Karpas-422 (cell line): ENCODE results near the gene PAEP. TPM values are rescaled to one million over a fixed set of nuclear protein-coding genes. Genes with fewer than 3 reads are reported as not detected.
A peak's percentile ranks its signal among the peaks of the same experiment; 100 is the strongest.

Source experiments
- DNase-seq: peaks from one replicate; pipeline ENCODE4 v3.0.0-alpha.2; 2015
- H2AFZ ChIP-seq: fragments of 200-600 bp; sonication (generic); 2 replicates; pipeline ENCODE4 v1.6.1; 2014; ENCODE audit warnings: antibody characterized with exemption, low read length, mixed read lengths
- H3K27ac ChIP-seq: fragments of 200-600 bp; sonication (generic); 2 replicates; pipeline ENCODE4 v1.5.1; 2014; ENCODE audit warnings: mild to moderate bottlenecking, low read length, moderate library complexity
- H3K27me3 ChIP-seq: fragments of 200-600 bp; sonication (generic); 2 replicates; pipeline ENCODE4 v1.6.1; 2014; ENCODE audit warnings: low read length, mixed read lengths
- H3K36me3 ChIP-seq: fragments of 200-600 bp; sonication (generic); 2 replicates; pipeline ENCODE4 v1.6.1; 2014; ENCODE audit warnings: low read length, mixed read lengths; ENCODE audit not compliant: insufficient read depth
- H3K4me1 ChIP-seq: fragments of 200-600 bp; sonication (generic); 2 replicates; pipeline ENCODE4 v1.6.1; 2014; ENCODE audit warnings: mild to moderate bottlenecking, low read length, mixed read lengths
- H3K4me2 ChIP-seq: fragments of 200-600 bp; sonication (generic); 2 replicates; pipeline ENCODE4 v1.6.1; 2014; ENCODE audit warnings: low read length, low read depth, mild to moderate bottlenecking; ENCODE audit not compliant: poor library complexity, severe bottlenecking
- H3K4me3 ChIP-seq: fragments of 200-600 bp; sonication (generic); 2 replicates; pipeline ENCODE4 v1.5.1; 2014; ENCODE audit warnings: mild to moderate bottlenecking, antibody characterized with exemption, low read length, mixed read lengths
- H3K79me2 ChIP-seq: fragments of 200-600 bp; sonication (generic); 2 replicates; pipeline ENCODE4 v1.6.1; 2014; ENCODE audit warnings: mild to moderate bottlenecking, low read length, mixed read lengths
- H3K9ac ChIP-seq: fragments of 200-600 bp; sonication (generic); 2 replicates; pipeline ENCODE4 v1.6.0; 2014; ENCODE audit warnings: low read length
- H3K9me2 ChIP-seq: fragments of 200-600 bp; sonication (generic), shearing (Covaris generic); replicated peaks from 2 replicates; pipeline ENCODE4 v1.6.0; 2014; ENCODE audit warnings: mild to moderate bottlenecking, low read length, moderate library complexity; ENCODE audit not compliant: insufficient read depth
- H3K9me3 ChIP-seq: fragments of 300-700, 200-600 bp; sonication (generic); 2 replicates; pipeline ENCODE4 v1.6.1; 2014; ENCODE audit warnings: low read length, mixed read lengths
- H4K20me1 ChIP-seq: fragments of 200-600 bp; sonication (generic); 2 replicates; pipeline ENCODE4 v1.6.1; 2014; ENCODE audit warnings: mild to moderate bottlenecking, antibody characterized with exemption, low read length, low read depth; ENCODE audit not compliant: insufficient read depth
- total RNA-seq: library from RNA; depleted of rRNA; stranded (reverse); fragments of >200 nt; shearing (Covaris generic); gene quantifications from 2 replicates; pipeline ENCODE4 v1.2.3, GENCODE V29; 2014; ENCODE audit warnings: low replicate concordance

The PAEP gene
- total RNA-seq, 1 experiment from 2014 or later: not detected

DNA sequence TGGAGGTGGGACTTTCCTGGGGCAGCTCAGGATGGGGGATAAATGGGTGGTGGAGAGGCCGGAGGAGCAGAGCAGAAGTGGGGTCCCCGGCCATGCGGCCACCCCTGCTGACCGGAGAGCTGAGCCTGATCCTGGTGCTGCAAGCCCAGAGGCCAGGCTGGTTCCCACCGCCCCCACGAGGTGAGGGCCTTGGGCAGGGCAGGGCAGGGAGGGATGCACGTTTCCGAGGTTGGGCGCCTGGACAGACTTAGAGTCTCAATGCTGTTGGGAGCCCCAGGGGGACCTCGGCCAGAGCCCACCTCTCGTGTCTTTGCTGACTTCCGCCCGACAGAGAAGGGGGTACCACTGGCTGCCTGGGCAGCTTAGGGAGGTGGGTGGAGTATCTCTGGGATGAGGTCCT, 10.1 kb upstream of the PAEP start:
- Histone ChIP-seq H3K79me2 (no peaks in the 10 kb centered on the region), H3K4me1 (no peaks in the 10 kb centered on the region), H3K9me3 (no peaks in the 10 kb centered on the region), H3K4me2 (no peak overlapping the region), H2AFZ (no peak overlapping the region), H3K9me2 (no peaks in the 10 kb centered on the region), H3K9ac (no peak overlapping the region), H3K4me3 (no peak overlapping the region), H3K27ac (no peak overlapping the region), H4K20me1 (no peaks in the 10 kb centered on the region), H3K36me3 (no peaks in the 10 kb centered on the region), H3K27me3 (no peaks in the 10 kb centered on the region)
- DNase-seq: no peak

DNA sequence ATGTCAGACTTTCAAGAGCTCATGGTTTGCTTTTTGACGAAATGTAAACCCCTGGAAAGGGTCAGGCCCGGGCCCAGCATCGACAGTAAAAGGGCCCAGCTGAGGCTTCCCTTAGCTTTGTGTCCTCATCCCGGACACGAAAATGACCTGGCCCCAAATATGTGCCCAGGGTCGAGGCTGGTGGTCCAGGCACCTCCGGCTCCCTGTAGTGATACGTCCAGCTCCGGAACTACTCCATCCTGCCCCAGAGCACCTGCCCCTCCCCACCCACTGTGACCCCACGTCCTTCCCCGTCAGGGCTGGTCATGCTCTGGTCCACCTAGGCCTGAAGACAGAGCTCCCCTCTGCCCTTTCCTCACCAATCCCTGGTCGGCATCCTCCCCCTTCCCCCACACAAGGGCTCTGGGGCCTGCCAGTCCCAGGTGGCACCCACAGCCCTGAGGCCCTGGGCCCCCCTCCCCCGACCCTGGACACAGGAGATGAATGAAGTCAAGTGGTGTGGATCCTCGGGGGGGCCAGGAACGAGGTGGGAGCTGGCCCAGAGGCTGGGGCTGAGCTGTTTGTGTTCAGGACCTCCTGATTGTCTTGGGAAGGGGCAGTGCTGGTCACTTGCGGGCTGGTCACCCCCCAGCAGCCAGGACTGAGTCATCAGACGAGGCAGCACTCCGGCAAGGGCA, 9.4 kb upstream of the PAEP start:
- H3K4me2 ChIP-seq: no peak overlapping the region
- H3K27me3 ChIP-seq: no peaks in the 10 kb centered on the region
- H3K9me3 ChIP-seq: no peaks in the 10 kb centered on the region
- H3K79me2 ChIP-seq: no peaks in the 10 kb centered on the region
- no peak for DNase-seq
- no peaks in the 10 kb centered on the region for H3K36me3 ChIP-seq
- no peak overlapping the region for H2AFZ ChIP-seq
- no peaks in the 10 kb centered on the region for H4K20me1 ChIP-seq
- no peaks in the 10 kb centered on the region for H3K4me1 ChIP-seq
- H3K9me2 ChIP-seq: no peaks in the 10 kb centered on the region
- no peak overlapping the region for H3K27ac ChIP-seq
- no peak overlapping the region for H3K4me3 ChIP-seq
- H3K9ac ChIP-seq: no peak overlapping the region

GRCh38 chr9:135552698-135553171, 8.8 kb upstream of the PAEP start:
- Histone ChIP-seq H3K27ac (no peak overlapping the region), H3K27me3 (no peaks in the 10 kb centered on the region), H2AFZ (no peak overlapping the region), H3K9ac (no peak overlapping the region), H3K4me2 (no peak overlapping the region), H3K9me2 (no peaks in the 10 kb centered on the region), H3K4me1 (no peaks in the 10 kb centered on the region), H3K9me3 (no peaks in the 10 kb centered on the region), H3K79me2 (no peaks in the 10 kb centered on the region), H3K4me3 (no peak overlapping the region), H4K20me1 (no peaks in the 10 kb centered on the region), H3K36me3 (no peaks in the 10 kb centered on the region)
- peak; percentile 51 for DNase-seq

- H3K4me1 ChIP-seq: no peaks in the 10 kb centered on the region
- no peak overlapping the region for H3K4me2 ChIP-seq
- no peak overlapping the region for H3K27ac ChIP-seq
- H3K9me3 ChIP-seq: no peaks in the 10 kb centered on the region
- no peaks in the 10 kb centered on the region for H3K9me2 ChIP-seq
- no peaks in the 10 kb centered on the region for H3K36me3 ChIP-seq
- H3K4me3 ChIP-seq: no peak overlapping the region
- no peak for DNase-seq
- no peaks in the 10 kb centered on the region for H3K27me3 ChIP-seq
- H3K79me2 ChIP-seq: no peaks in the 10 kb centered on the region
- H4K20me1 ChIP-seq: no peaks in the 10 kb centered on the region
- H3K9ac ChIP-seq: no peak overlapping the region
- no peak overlapping the region for H2AFZ ChIP-seq
Observed at GRCh38 chr9:135554718-135555117, 6.8 kb upstream of the PAEP start.

DNA sequence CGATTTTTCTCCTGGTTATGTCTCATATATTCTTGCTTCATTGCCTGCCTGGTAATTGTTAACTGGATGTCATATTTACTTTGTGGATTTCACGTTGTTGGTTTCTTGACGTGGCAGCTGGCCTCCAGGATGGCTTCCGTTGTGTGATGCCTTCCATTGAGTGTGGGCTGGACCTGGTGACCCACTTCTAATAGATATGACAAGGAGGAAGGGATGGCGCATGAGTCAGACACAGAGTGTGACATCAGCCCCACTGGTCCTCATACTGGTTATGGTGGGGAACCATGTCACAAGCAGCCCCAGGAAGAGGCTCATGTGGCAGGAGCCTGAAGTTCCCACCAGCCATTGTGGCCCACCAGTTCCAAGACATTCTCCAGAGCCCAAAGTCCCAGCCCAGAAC, 6.4 kb upstream of the PAEP start:
- no peaks in the 10 kb centered on the region for H3K36me3 ChIP-seq
- no peaks in the 10 kb centered on the region for H3K79me2 ChIP-seq
- no peak overlapping the region for H3K4me2 ChIP-seq
- no peak overlapping the region for H3K4me3 ChIP-seq
- H4K20me1 ChIP-seq: no peaks in the 10 kb centered on the region
- no peaks in the 10 kb centered on the region for H3K9me3 ChIP-seq
- H3K9ac ChIP-seq: no peak overlapping the region
- DNase-seq: no peak
- H3K27me3 ChIP-seq: no peaks in the 10 kb centered on the region
- no peak overlapping the region for H2AFZ ChIP-seq
- no peaks in the 10 kb centered on the region for H3K4me1 ChIP-seq
- no peak overlapping the region for H3K27ac ChIP-seq
- H3K9me2 ChIP-seq: no peaks in the 10 kb centered on the region

GRCh38 chr9:135555910-135556309, 5.6 kb upstream of the PAEP start:
- no peak overlapping the region for H3K27ac ChIP-seq
- no peaks in the 10 kb centered on the region for H4K20me1 ChIP-seq
- H3K9me2 ChIP-seq: no peaks in the 10 kb centered on the region
- no peak overlapping the region for H3K9ac ChIP-seq
- no peak overlapping the region for H3K4me3 ChIP-seq
- no peak overlapping the region for H3K4me2 ChIP-seq
- H3K36me3 ChIP-seq: no peaks in the 10 kb centered on the region
- no peak overlapping the region for H2AFZ ChIP-seq
- no peaks in the 10 kb centered on the region for H3K27me3 ChIP-seq
- no peaks in the 10 kb centered on the region for H3K4me1 ChIP-seq
- H3K79me2 ChIP-seq: no peaks in the 10 kb centered on the region
- no peaks in the 10 kb centered on the region for H3K9me3 ChIP-seq
- no peak for DNase-seq

GRCh38 chr9:135559606-135560005, 1.9 kb upstream of the PAEP start:
- Histone ChIP-seq H3K4me2 (no peak overlapping the region), H3K9ac (no peak overlapping the region), H3K9me2 (no peaks in the 10 kb centered on the region), H4K20me1 (no peaks in the 10 kb centered on the region), H3K27me3 (no peaks in the 10 kb centered on the region), H3K36me3 (no peaks in the 10 kb centered on the region), H3K79me2 (no peaks in the 10 kb centered on the region), H2AFZ (no peak overlapping the region), H3K4me1 (no peaks in the 10 kb centered on the region), H3K27ac (no peak overlapping the region), H3K4me3 (no peak overlapping the region), H3K9me3 (no peaks in the 10 kb centered on the region)
- DNase-seq: no peak

GRCh38 chr9:135562235-135562745, 734 bp downstream of the PAEP start:
- Histone ChIP-seq H3K9ac (no peak overlapping the region), H3K4me2 (no peak overlapping the region), H3K79me2 (no peaks in the 10 kb centered on the region), H3K27me3 (no peaks in the 10 kb centered on the region), H3K36me3 (no peaks in the 10 kb centered on the region), H3K4me1 (no peaks in the 10 kb centered on the region), H3K4me3 (no peak overlapping the region), H4K20me1 (no peaks in the 10 kb centered on the region), H3K27ac (no peak overlapping the region), H3K9me3 (no peaks in the 10 kb centered on the region), H2AFZ (no peak overlapping the region), H3K9me2 (no peaks in the 10 kb centered on the region)
- no peak for DNase-seq
